Left hindlimb (tissue), 1 donor: ENCODE results near the gene CHID1.

Experiments used
- DNase-seq: peaks from one replicate; pipeline ENCODE4 v3.0.0-alpha.2; 2018

Gene CHID1

GRCh38 chr11:819129-819931 lies 91.3 kb downstream of the CHID1 start:
- DNase-seq: peak; percentile 92

GRCh38 chr11:818396-819128 lies 92.0 kb downstream of the CHID1 start, which contains the start of gene PNPLA2:
TSS of gene PNPLA2 (plus strand) at chr11:818914. CDS start at chr11:819719, 805 bp downstream.
- no peak for DNase-seq
